ENCODE measurements around the gene R3HDM2. TPM values are rescaled to one million over a fixed set of nuclear protein-coding genes. Genes with fewer than 3 reads are reported as not detected.
"Not testable (repeated sequence)": the region's sequence is repeated elsewhere in the genome, so short reads cannot be mapped to it uniquely, and the experiment has no call there.

The R3HDM2 gene
- total RNA-seq, 4 donors from 2014 or later: 30.3 to 41.5 (median 35.1) TPM

DNA sequence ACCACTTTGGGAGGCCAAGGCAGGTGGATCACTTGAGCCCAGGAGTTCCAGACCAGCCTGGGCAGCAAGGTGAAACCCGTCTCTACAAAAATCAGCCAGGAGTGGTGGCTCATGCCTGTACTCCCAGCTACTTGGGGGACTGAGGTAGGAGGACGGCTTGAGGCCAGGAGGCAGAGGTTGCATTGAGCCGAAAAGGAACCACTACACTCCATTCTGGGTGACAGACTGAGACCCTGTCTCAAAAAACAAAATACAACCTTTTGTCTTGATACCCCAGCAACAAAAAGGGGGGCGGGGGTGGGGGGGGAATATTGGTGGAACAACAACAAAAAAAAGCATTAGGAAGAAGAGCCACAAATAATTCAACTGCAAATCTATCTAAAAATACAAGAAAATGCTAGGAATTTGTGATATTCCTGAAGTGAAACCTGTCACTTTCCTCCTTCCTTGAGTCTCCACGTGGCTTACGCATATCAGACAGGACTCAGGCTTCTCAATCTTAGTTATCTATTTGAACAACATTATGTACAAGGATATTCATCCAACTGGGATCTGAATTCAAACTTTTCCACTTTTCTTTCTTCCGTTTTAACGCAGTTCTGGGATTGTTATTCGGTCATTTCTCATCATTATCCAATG lies 1.3 kb downstream of the R3HDM2 start:
- Histone ChIP-seq H3K4me3 (peak overlapping the region; percentile 66 to 97 (median 78)), H3K4me1 (peaks cover 12 to 26% (median 17%) of the 10 kb centered on the region in 4 donors), H3K9me3 (no peaks in the 10 kb centered on the region), H3K27ac (replicated peaks in 1 of 4) (peak overlapping the region; percentile 90 to 98 (median 98)), H3K36me3 (peaks cover 0 to 9% (median 2%) of the 10 kb centered on the region in 4 donors), H3K27me3 (no peaks in the 10 kb centered on the region)
- intact Hi-C loops (cut with DNase I): no loop called here
- TF ChIP-seq POLR2AphosphoS5 (IDR thresholded peaks at IDR 0.05) (no peak), EP300 (IDR thresholded peaks at IDR 0.05) (no peak)
- DNase-seq (ENCODE audit: extremely low spot score): no peak
- 35% methylated on average over 9 of the region's 9 CpGs for WGBS

DNA sequence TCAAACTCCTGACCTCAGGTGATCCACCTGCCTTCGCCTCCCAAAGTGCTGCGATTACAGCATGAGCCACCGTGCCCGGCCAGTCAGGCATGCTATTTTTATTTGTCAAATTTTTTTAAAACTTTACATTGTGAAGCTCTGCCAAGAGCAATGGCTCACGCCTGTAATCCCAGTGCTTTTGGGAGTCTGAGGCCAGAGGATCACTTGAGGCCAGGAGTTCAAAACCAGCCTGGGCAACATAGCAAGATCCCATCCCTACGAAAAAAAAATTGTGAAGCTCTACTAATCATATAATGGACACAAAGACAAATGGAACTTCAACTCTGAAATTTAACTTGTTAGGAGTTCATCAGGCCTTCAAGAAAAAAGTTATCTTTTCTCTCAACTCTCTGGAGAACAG lies 1.9 kb downstream of the R3HDM2 start:
- H3K36me3 ChIP-seq: peaks cover 0 to 9% (median 2%) of the 10 kb centered on the region in 4 donors
- WGBS: 81% methylated on average over 6 of the region's 6 CpGs
- peaks cover 12 to 26% (median 17%) of the 10 kb centered on the region in 4 donors for H3K4me1 ChIP-seq
- H3K27me3 ChIP-seq: no peaks in the 10 kb centered on the region
- no peak for DNase-seq (ENCODE audit: extremely low spot score)
- no peaks in the 10 kb centered on the region for H3K9me3 ChIP-seq
- H3K27ac ChIP-seq (replicated peaks in 1 of 4): peak overlapping the region; percentile 90 to 98 (median 98)
- no peak overlapping the region for H3K4me3 ChIP-seq
- intact Hi-C loops (cut with DNase I): no loop called here
- TF ChIP-seq EP300 (IDR thresholded peaks at IDR 0.05) (no peak), POLR2A (IDR thresholded peaks at IDR 0.05; ENCODE audit: low read depth) (no peak), POLR2AphosphoS5 (IDR thresholded peaks at IDR 0.05) (no peak)
- TF ChIP-seq, protein P1, sequence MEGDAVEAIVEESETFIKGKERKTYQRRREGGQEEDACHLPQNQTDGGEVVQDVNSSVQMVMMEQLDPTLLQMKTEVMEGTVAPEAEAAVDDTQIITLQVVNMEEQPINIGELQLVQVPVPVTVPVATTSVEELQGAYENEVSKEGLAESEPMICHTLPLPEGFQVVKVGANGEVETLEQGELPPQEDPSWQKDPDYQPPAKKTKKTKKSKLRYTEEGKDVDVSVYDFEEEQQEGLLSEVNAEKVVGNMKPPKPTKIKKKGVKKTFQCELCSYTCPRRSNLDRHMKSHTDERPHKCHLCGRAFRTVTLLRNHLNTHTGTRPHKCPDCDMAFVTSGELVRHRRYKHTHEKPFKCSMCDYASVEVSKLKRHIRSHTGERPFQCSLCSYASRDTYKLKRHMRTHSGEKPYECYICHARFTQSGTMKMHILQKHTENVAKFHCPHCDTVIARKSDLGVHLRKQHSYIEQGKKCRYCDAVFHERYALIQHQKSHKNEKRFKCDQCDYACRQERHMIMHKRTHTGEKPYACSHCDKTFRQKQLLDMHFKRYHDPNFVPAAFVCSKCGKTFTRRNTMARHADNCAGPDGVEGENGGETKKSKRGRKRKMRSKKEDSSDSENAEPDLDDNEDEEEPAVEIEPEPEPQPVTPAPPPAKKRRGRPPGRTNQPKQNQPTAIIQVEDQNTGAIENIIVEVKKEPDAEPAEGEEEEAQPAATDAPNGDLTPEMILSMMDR (IDR thresholded peaks at IDR 0.05): no peak

DNA sequence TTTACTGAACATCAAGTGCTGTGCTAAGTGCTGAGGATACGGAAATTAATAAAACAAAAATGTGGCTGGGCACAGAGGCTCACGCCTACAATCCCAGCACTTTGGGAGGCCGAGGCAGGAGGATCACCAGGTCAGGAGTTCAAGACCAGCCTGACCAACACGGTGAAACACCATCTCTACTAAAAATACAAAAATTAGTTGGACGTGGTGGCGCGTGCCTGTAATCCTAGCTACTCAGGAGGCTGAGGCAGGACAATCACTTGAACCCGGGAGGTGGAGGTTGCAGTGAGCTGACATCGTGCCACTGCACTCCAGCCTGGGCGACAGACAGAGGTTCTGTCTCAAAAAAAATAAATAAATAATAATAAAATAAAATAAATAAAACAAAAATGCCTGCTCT lies 3.9 kb downstream of the R3HDM2 start:
- 96% methylated on average over 10 of the region's 10 CpGs for WGBS
- peaks cover 12 to 26% (median 17%) of the 10 kb centered on the region in 4 donors for H3K4me1 ChIP-seq
- H3K9me3 ChIP-seq; H3K27ac ChIP-seq (replicated peaks in 1 of 4); H3K27me3 ChIP-seq; DNase-seq (ENCODE audit: extremely low spot score); intact Hi-C loops (cut with DNase I); H3K4me3 ChIP-seq: not testable (repeated sequence)
- peaks cover 0 to 17% (median 11%) of the 10 kb centered on the region in 4 donors for H3K36me3 ChIP-seq

DNA sequence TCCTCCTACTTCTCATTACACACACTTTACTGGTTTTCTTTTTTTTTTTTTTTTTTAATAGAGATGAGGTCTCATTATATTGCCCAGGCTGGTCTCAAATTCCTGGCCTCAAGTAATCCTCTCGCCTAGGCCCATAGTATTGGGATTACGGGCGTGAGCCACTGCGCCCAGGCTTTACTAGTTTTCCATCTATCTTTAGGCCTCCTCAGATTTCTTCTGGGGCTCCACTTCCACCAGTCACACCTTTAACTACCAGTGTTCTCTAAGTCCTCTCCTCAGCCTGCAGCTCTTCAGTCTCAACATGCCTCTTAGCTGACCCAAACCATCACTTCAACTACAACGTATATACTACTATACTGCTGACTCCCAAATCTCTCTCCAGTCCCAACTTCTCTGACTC lies 10.4 kb downstream of the R3HDM2 start:
- DNase-seq (ENCODE audit: extremely low spot score): no peak
- intact Hi-C loops (cut with DNase I): no loop called here
- TF ChIP-seq, protein P1 (IDR thresholded peaks at IDR 0.05): no peak
- no peak for TF ChIP-seq POLR2A (IDR thresholded peaks at IDR 0.05; ENCODE audit: low read depth)
- TF ChIP-seq POLR2AphosphoS5 (IDR thresholded peaks at IDR 0.05): no peak
- no peak for TF ChIP-seq EP300 (IDR thresholded peaks at IDR 0.05)
- Histone ChIP-seq H3K4me3 (no peak overlapping the region), H3K36me3 (peaks cover 0 to 16% (median 9%) of the 10 kb centered on the region in 4 donors), H3K9me3 (no peaks in the 10 kb centered on the region), H3K4me1 (peaks cover 3 to 13% (median 12%) of the 10 kb centered on the region in 4 donors), H3K27ac (replicated peaks in 1 of 4) (no peak overlapping the region), H3K27me3 (no peaks in the 10 kb centered on the region)
- 94% methylated on average over 5 of the region's 5 CpGs for WGBS

DNA sequence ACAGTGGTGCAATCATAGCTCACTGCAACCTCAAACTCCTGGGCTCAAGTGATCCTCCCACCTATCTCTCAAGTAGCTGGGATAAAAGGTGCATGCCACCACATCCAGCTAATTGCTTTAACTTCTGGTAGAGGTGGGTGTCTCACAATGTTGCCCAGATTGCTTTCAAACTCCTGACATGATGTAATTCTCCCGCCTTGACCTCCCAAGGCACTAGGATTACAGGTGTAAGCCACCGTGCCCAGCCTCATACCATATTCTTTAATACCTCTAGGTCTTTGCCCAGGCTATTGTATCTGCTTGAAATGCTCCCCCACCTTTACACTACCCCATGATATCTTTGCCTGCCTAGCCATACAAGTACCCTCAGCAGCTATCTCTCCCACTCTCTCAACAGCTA lies 11.3 kb downstream of the R3HDM2 start:
- Histone ChIP-seq H3K36me3 (peaks cover 0 to 13% (median 7%) of the 10 kb centered on the region in 4 donors), H3K27me3 (no peaks in the 10 kb centered on the region), H3K27ac (replicated peaks in 1 of 4) (no peak overlapping the region), H3K4me3 (no peak overlapping the region), H3K4me1 (peaks cover 3 to 16% (median 13%) of the 10 kb centered on the region in 4 donors), H3K9me3 (no peaks in the 10 kb centered on the region)
- WGBS: 100% methylated on average over 2 of the region's 2 CpGs
- TF ChIP-seq EP300 (IDR thresholded peaks at IDR 0.05): no peak
- TF ChIP-seq POLR2A (IDR thresholded peaks at IDR 0.05; ENCODE audit: low read depth): no peak
- TF ChIP-seq POLR2AphosphoS5 (IDR thresholded peaks at IDR 0.05): no peak
- DNase-seq (ENCODE audit: extremely low spot score): no peak
- intact Hi-C loops (cut with DNase I): no loop called here

DNA sequence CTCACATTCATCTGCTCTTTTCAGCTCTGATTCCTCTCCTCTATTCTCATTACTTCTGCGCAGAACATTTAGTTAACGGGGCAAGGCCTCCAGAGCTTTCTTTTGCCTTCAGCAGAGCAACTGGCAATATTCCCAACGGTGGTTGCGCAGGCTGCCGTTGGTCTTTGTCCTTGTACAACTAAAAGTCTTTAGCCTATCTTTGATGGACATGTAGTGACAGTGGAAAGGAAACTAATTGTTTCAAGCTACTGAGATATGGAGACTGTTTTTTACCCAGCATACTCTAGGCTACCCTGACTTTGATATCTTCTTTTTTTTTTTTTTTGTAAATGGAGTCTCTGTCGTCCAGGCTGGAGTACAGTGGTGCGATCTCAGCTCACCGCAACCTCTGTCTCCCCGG lies 12.6 kb downstream of the R3HDM2 start:
- 89% methylated on average over 9 of the region's 9 CpGs for WGBS

More for the DNA sequence above, 12.6 kb downstream of the R3HDM2 start:
- intact Hi-C loops (cut with DNase I): no loop called here
- H3K27me3 ChIP-seq: no peaks in the 10 kb centered on the region
- H3K36me3 ChIP-seq: peaks cover 0 to 10% (median 7%) of the 10 kb centered on the region in 4 donors
- DNase-seq (ENCODE audit: extremely low spot score): no peak
- no peaks in the 10 kb centered on the region for H3K9me3 ChIP-seq
- H3K4me1 ChIP-seq: peaks cover 3 to 16% (median 13%) of the 10 kb centered on the region in 4 donors
- TF ChIP-seq POLR2A (IDR thresholded peaks at IDR 0.05; ENCODE audit: low read depth) (no peak), EP300 (IDR thresholded peaks at IDR 0.05) (no peak), POLR2AphosphoS5 (IDR thresholded peaks at IDR 0.05) (no peak)
- TF ChIP-seq, protein P1 (IDR thresholded peaks at IDR 0.05): no peak
- no peak overlapping the region for H3K4me3 ChIP-seq
- H3K27ac ChIP-seq (replicated peaks in 1 of 4): no peak overlapping the region

Data from esophagus muscularis mucosa (tissue), 4 donors.